HG02610 (cell line): ENCODE data around the gene ACAN.
"Not testable (repeated sequence)": the region's sequence is repeated elsewhere in the genome, so short reads cannot be mapped to it uniquely, and the experiment has no call there.

ENCODE experiments used
- ATAC-seq: cut with Tn5 transposase; IDR thresholded peaks from one replicate; pipeline ENCODE4 v1.9.1; 2021; ENCODE audit warnings: mild to moderate bottlenecking, moderate library complexity; ENCODE audit not compliant: unreplicated experiment

Gene ACAN

DNA sequence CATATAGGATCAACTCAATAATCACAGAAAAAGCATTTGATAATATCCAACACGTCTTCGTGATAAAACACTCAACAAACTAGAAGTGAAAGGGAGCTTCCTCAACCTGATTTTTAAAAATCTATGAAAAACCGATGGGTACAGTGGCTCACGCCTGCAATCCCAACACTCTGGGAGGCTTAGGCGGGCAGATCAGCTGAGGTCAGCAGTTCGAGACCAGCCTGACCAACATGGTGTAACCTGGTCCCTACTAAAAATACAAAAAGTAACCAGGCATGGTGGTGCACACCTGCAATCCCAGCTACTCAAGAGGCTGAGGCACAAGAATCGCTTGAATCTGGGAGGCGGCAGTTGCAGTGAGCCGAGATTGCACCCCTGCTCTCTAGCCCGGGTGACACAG is 112.1 kb downstream of the ACAN start:
- ATAC-seq, result no peak

GRCh38 chr15:88917760-88918159 is 114.5 kb downstream of the ACAN start:
- ATAC-seq, result no peak

DNA sequence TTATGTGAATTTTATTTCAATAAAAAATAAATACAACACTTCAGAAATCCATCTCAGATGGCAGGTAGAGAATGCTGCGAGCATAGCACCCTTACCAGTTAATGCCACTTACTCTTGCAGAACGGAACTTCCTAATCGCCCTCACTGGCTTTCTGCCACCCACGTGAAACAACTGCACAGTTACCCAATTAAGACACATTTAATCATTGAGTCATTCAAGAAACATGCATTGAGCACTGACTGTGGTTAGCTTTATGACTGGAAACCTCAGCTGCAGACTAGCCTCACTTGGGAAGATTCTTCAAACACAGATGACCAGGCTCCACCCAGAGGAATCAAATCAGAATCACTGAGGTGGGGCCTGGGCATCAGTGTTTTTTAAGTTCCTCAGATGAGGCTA is 115.5 kb downstream of the ACAN start:
- ATAC-seq, result peak; percentile 54

DNA sequence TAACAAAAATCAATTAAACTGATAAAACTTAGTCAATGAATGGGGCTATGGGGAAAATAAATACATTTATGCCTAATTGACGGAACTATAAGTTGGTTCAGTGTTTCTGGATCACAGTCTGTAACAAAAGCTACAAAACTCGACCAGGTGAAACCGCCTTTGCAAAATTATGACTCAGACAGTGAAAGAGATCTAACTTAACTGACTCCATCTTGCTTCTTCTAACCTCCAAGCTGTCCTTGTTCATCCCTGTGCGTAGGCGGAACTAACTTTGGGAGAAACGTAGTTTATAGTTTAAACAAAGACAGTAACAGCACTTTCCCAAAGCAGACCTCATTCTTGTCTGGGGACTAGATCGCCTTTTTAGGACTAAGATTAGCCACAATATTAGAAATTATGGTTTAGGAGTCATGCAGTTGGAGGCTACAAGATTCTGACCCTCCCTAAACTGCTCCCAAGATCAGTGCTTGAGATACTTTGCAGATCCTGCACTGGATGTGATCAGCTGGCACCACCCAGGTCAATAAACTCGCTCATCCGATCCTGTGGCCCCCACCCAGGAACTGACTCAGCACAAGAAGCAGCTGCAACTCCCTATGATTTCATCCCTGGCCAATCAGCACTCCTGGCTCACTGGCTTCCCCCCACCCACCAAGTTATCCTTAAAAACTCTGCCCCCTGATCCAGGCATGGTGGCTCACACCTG is 117.1 kb downstream of the ACAN start:
- ATAC-seq, result no peak

- ATAC-seq, result not testable (repeated sequence)
Measured at GRCh38 chr15:88920892-88921435, 117.7 kb downstream of the ACAN start.
